ENCODE results near the gene HEXB. TPM values are rescaled to one million over a fixed set of nuclear protein-coding genes. Genes with fewer than 3 reads are reported as not detected.

HEXB gene
- total RNA-seq, 1 experiment from 2014 or later = 809 TPM

Small RNA genes lying within 50 kb of the gene (small RNA-seq; reads per million reads assigned to genes)
- 0 reads per million in 2 experiments for gene RNU6-658P

Other genes with a start within 250 kb of the HEXB start
- 2.5 and 3.0 TPM in 2 replicates for gene ENC1, start 44.5 kb upstream of the HEXB start, total RNA-seq (2014; rRNA removed; shearing (Covaris generic))
- 64.4 and 65.5 TPM in 2 replicates for gene GFM2, start 81.9 kb downstream of the HEXB start, total RNA-seq (2014; rRNA removed; shearing (Covaris generic))
- gene NSA2, start 82.0 kb downstream of the HEXB start, total RNA-seq (2014; rRNA removed; shearing (Covaris generic)) = 172 and 206 TPM in 2 replicates
- gene FAM169A, start 181.2 kb downstream of the HEXB start, total RNA-seq (2014; rRNA removed; shearing (Covaris generic)) = 10.2 and 10.5 TPM in 2 replicates

All from SK-MEL-5 (cell line).